ENCODE results near the gene RIPOR3.

The RIPOR3 gene

DNA sequence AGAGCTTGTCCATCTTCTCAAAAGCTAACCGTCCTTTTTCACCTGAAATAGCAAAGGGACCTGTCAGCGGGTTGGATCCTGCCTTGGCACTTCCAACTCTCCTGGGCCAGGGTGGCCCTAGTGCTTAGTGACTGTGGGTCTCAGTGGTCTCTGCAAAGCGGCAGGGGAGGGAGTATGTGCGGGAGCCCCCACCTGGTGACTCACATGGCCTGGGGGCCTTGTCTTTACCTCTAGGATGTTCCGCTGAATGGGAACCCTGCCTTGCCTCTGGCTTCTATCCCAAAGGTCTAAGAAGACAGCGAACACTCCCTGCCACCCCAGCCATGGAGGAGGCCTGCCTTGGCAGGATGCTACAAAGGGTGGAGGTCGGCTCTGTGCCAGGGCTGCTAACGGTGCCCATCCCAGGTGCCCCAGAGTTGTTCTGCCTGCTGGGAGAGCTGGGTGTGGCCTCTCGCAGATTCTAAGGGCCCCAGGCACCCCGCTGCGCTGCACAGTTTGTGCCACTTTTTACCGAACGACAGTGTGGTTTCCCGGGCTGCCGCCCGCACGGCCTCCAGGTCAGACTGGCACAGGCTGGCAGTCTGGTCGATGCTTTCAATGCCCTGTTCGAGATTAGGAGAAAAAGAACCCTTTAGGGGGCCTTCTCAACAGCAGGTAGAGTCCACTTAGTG lies 103.9 kb downstream of the RIPOR3 start:
- H3K4me3 ChIP-seq (ENCODE audit: low read length): no peak overlapping the region
- H3K36me3 ChIP-seq (ENCODE audit: control insufficient read depth, insufficient read depth, low read length): peaks cover 10% of the 10 kb centered on the region; the same call in 1 of the 2 replicates
- no CpG with 5 or more reads among the region's 19 CpGs for WGBS (ENCODE audit: insufficient coverage, insufficient read length)
- H3K4me1 ChIP-seq (ENCODE audit: control insufficient read depth, insufficient read depth, low read length): no peaks in the 10 kb centered on the region
- DNase-seq (ENCODE audit: low read depth, low spot score): no peak
- H3K9me3 ChIP-seq (ENCODE audit: control insufficient read depth, insufficient read depth, low read length): no peaks in the 10 kb centered on the region
- H3K27ac ChIP-seq (ENCODE audit: low read length): no peak overlapping the region
- H3K27me3 ChIP-seq (ENCODE audit: control insufficient read depth, insufficient read depth, low read length): no peaks in the 10 kb centered on the region

DNA sequence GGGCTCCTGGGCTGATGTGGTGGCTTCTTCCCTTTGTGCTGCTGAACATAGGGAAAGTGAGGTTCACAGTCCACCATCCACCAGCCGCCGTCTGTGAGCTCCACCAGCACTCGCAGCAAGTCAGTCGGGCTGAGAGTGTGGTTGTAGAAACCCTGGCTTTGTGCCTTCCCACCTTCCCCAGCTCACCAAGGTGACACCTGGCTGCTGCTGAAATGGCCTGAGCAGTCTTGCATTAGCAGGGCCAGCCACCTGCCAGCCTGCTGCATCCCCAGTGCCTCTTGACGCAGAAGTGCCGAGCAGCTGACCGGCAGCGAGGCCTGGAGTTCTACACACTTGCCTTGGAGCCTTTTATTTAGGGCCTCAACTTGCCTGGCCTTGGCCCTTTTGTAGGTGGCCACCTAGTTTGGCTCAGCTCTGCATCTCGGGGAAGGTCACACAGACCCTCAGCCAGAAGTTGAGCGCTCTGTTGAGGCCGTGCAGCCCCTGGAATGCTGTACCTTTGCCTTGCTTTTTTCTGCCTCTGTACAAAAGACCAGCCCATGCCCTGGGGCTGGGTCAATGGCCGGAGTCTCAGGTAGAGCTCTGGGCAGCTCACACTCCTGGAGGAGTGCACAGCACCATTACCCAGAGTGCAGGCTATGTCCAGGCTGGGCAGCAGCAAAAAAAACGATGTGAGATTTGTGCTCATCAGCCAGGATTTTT lies 104.7 kb downstream of the RIPOR3 start:
- H3K4me1 ChIP-seq (ENCODE audit: control insufficient read depth, insufficient read depth, low read length): no peaks in the 10 kb centered on the region; the same call in 1 of the 2 replicates
- no peaks in the 10 kb centered on the region for H3K27me3 ChIP-seq (ENCODE audit: control insufficient read depth, insufficient read depth, low read length)
- no CpG with 5 or more reads among the region's 13 CpGs for WGBS (ENCODE audit: insufficient coverage, insufficient read length)
- peaks cover 10% of the 10 kb centered on the region; the same call in 1 of the 2 replicates for H3K36me3 ChIP-seq (ENCODE audit: control insufficient read depth, insufficient read depth, low read length)
- H3K4me3 ChIP-seq (ENCODE audit: low read length): no peak overlapping the region
- no peaks in the 10 kb centered on the region for H3K9me3 ChIP-seq (ENCODE audit: control insufficient read depth, insufficient read depth, low read length)
- H3K27ac ChIP-seq (ENCODE audit: low read length): no peak overlapping the region
- no peak for DNase-seq (ENCODE audit: low read depth, low spot score)

DNA sequence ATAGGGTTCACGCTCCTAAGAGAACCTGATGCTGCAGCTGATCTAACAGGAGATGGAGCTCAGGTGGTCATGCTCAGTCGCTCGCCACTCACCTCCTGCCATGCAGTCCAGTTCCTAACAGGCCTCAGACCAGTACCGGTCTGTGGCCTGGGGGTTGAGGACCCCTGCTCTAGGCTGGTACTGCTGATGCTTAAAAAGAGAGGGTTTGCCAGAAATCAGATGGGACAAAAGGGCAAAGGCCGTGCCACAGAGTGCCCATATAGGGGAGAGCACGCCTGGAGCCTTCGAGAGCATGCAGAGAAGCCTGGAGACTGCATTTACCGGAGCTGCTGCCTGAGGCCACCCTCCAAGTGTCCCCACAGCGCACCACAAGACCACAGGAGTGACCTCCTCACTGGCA lies 105.7 kb downstream of the RIPOR3 start:
- no peaks in the 10 kb centered on the region; the same call in 1 of the 2 replicates for H3K4me1 ChIP-seq (ENCODE audit: control insufficient read depth, insufficient read depth, low read length)
- no peak overlapping the region for H3K27ac ChIP-seq (ENCODE audit: low read length)
- WGBS (ENCODE audit: insufficient coverage, insufficient read length): no CpG with 5 or more reads among the region's 9 CpGs

DNA sequence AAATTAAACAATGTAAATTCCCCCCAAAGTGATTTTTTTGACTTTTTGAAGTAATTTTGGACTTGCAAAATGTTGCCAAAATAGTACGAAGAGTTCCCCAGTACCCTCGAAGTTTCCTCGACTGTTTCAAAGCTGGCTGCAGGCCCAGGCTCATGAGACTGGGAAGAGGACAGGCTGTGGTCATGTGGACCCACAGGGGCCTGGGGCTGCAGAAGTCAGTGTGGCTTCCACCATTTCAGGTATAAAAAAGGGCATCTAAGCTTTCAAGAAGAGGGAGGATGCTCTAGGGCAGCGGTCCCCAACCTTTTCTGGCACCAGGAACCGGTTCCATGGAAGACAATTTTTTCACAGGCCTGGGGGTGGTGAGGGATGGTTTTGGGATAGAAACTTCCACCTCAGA lies 106.1 kb downstream of the RIPOR3 start:
- DNase-seq (ENCODE audit: low read depth, low spot score): no peak
- Histone ChIP-seq H3K4me3 (ENCODE audit: low read length) (no peak overlapping the region), H3K4me1 (ENCODE audit: control insufficient read depth, insufficient read depth, low read length) (no peaks in the 10 kb centered on the region; the same call in 1 of the 2 replicates), H3K27me3 (ENCODE audit: control insufficient read depth, insufficient read depth, low read length) (no peaks in the 10 kb centered on the region), H3K9me3 (ENCODE audit: control insufficient read depth, insufficient read depth, low read length) (no peaks in the 10 kb centered on the region), H3K36me3 (ENCODE audit: control insufficient read depth, insufficient read depth, low read length) (peaks cover 16% of the 10 kb centered on the region), H3K27ac (ENCODE audit: low read length) (no peak overlapping the region)
- WGBS (ENCODE audit: insufficient coverage, insufficient read length): no CpG with 5 or more reads among the region's 5 CpGs

More for the DNA sequence above, 105.7 kb downstream of the RIPOR3 start:
- Histone ChIP-seq H3K27me3 (ENCODE audit: control insufficient read depth, insufficient read depth, low read length) (no peaks in the 10 kb centered on the region), H3K4me3 (ENCODE audit: low read length) (no peak overlapping the region), H3K9me3 (ENCODE audit: control insufficient read depth, insufficient read depth, low read length) (no peaks in the 10 kb centered on the region), H3K36me3 (ENCODE audit: control insufficient read depth, insufficient read depth, low read length) (peaks cover 16% of the 10 kb centered on the region)
- DNase-seq (ENCODE audit: low read depth, low spot score): no peak

- Histone ChIP-seq H3K27ac (ENCODE audit: low read length) (no peak overlapping the region), H3K9me3 (ENCODE audit: control insufficient read depth, insufficient read depth, low read length) (no peaks in the 10 kb centered on the region), H3K4me3 (ENCODE audit: low read length) (no peak overlapping the region), H3K4me1 (ENCODE audit: control insufficient read depth, insufficient read depth, low read length) (no peaks in the 10 kb centered on the region; the same call in 1 of the 2 replicates), H3K36me3 (ENCODE audit: control insufficient read depth, insufficient read depth, low read length) (peaks cover 17% of the 10 kb centered on the region), H3K27me3 (ENCODE audit: control insufficient read depth, insufficient read depth, low read length) (no peaks in the 10 kb centered on the region)
- no CpG with 5 or more reads among the region's 2 CpGs for WGBS (ENCODE audit: insufficient coverage, insufficient read length)
- DNase-seq (ENCODE audit: low read depth, low spot score): no peak
Measured at GRCh38 chr20:50584687-50585086, 106.7 kb downstream of the RIPOR3 start.

DNA sequence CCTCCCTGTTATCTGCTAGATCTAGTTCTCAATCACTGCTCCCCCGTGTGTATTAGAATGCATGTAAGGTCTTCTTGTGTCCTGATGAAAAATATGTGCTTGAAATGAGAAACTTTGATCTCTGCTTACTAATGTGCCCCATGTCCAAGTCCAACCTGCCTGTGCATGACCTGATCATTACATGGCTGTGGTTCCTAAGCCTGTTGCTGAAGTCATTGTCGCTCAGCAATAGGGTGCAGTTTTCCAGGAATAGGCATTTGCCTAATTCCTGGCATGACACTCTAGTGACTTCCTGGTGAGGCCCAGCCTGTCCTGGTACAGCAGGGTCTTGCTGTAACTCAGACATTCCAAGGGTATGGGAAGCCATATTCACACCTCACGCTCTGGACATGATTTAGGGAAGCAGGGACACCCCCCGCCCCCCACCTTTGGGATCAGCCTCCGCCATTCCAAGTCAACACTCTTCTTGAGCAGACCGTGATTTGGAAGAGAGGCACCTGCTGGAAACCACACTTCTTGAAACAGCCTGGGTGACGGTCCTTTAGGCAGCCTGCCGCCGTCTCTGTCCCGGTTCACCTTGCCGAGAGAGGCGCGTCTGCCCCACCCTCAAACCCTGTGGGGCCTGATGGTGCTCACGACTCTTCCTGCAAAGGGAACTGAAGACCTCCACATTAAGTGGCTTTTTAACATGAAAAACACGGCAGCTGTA lies 107.7 kb downstream of the RIPOR3 start:
- DNase-seq (ENCODE audit: low read depth, low spot score): no peak
- Histone ChIP-seq H3K27ac (ENCODE audit: low read length) (no peak overlapping the region), H3K36me3 (ENCODE audit: control insufficient read depth, insufficient read depth, low read length) (peaks cover 21% of the 10 kb centered on the region), H3K4me1 (ENCODE audit: control insufficient read depth, insufficient read depth, low read length) (no peaks in the 10 kb centered on the region; the same call in 1 of the 2 replicates), H3K27me3 (ENCODE audit: control insufficient read depth, insufficient read depth, low read length) (no peaks in the 10 kb centered on the region), H3K4me3 (ENCODE audit: low read length) (no peak overlapping the region), H3K9me3 (ENCODE audit: control insufficient read depth, insufficient read depth, low read length) (no peaks in the 10 kb centered on the region)
- no CpG with 5 or more reads among the region's 15 CpGs for WGBS (ENCODE audit: insufficient coverage, insufficient read length)

DNA sequence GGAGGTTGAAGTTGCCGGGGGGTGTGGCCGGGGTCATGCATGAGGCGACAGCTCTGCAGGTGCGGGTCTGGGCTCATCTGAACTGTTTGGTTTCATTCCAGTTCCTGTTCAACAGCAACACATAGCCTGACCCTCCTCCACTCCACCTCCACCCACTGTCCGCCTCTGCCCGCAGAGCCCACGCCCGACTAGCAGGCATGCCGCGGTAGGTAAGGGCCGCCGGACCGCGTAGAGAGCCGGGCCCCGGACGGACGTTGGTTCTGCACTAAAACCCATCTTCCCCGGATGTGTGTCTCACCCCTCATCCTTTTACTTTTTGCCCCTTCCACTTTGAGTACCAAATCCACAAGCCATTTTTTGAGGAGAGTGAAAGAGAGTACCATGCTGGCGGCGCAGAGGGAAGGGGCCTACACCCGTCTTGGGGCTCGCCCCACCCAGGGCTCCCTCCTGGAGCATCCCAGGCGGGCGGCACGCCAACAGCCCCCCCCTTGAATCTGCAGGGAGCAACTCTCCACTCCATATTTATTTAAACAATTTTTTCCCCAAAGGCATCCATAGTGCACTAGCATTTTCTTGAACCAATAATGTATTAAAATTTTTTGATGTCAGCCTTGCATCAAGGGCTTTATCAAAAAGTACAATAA lies 108.6 kb downstream of the RIPOR3 start:
- Histone ChIP-seq H3K27ac (ENCODE audit: low read length) (no peak overlapping the region), H3K36me3 (ENCODE audit: control insufficient read depth, insufficient read depth, low read length) (peaks cover 24% of the 10 kb centered on the region)

GRCh38 chr20:50582092-50582491 lies 109.2 kb downstream of the RIPOR3 start:
- H3K4me1 ChIP-seq (ENCODE audit: control insufficient read depth, insufficient read depth, low read length): no peaks in the 10 kb centered on the region; the same call in 1 of the 2 replicates
- H3K36me3 ChIP-seq (ENCODE audit: control insufficient read depth, insufficient read depth, low read length): peaks cover 27% of the 10 kb centered on the region
- no peaks in the 10 kb centered on the region for H3K9me3 ChIP-seq (ENCODE audit: control insufficient read depth, insufficient read depth, low read length)
- H3K27ac ChIP-seq (ENCODE audit: low read length): no peak overlapping the region
- WGBS (ENCODE audit: insufficient coverage, insufficient read length): no CpG with 5 or more reads among the region's 6 CpGs
- no peaks in the 10 kb centered on the region for H3K27me3 ChIP-seq (ENCODE audit: control insufficient read depth, insufficient read depth, low read length)
- no peak for DNase-seq (ENCODE audit: low read depth, low spot score)
- no peak overlapping the region; the same call in 1 of the 2 replicates for H3K4me3 ChIP-seq (ENCODE audit: low read length)

More for the DNA sequence above, 108.6 kb downstream of the RIPOR3 start:
- Histone ChIP-seq H3K27me3 (ENCODE audit: control insufficient read depth, insufficient read depth, low read length) (no peaks in the 10 kb centered on the region), H3K9me3 (ENCODE audit: control insufficient read depth, insufficient read depth, low read length) (no peaks in the 10 kb centered on the region), H3K4me3 (ENCODE audit: low read length) (no peak overlapping the region), H3K4me1 (ENCODE audit: control insufficient read depth, insufficient read depth, low read length) (no peaks in the 10 kb centered on the region; the same call in 1 of the 2 replicates)
- WGBS (ENCODE audit: insufficient coverage, insufficient read length): no CpG with 5 or more reads among the region's 26 CpGs
- no peak for DNase-seq (ENCODE audit: low read depth, low spot score)

DNA sequence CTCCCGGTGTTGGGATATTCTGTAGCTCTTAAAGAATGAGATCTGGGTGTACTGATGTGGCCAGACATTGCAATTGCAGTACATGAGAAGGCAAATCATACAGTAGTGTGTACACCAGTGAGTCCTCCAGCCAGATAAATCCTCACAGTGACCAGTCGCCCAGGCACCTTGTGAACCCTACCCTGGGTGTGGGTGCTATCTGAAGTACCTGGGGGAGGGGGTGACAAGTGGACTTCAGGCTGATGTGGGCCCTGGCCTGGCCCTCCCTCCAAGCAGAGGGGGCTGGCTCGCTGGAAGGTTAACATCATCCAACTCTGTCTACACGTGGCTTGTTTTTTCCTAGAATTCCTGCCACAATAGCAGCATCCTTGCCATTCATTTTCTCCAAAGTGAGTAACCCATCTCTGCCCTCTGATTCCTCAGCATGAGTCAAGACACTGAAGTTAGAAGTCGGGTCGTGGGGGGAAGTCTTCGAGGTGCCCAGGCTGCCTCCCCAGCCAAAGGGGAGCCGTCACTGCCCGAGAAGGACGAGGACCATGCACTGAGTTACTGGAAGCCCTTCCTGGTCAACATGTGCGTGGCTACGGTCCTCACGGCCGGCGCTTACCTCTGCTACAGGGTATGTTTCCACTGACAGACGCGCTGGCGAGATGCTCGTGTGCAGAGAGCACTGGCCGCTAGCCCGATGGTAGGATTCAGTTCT lies 110.3 kb downstream of the RIPOR3 start:
- Histone ChIP-seq H3K4me3 (ENCODE audit: low read length) (no peak overlapping the region), H3K27ac (ENCODE audit: low read length) (no peak overlapping the region), H3K27me3 (ENCODE audit: control insufficient read depth, insufficient read depth, low read length) (no peaks in the 10 kb centered on the region), H3K9me3 (ENCODE audit: control insufficient read depth, insufficient read depth, low read length) (no peaks in the 10 kb centered on the region), H3K36me3 (ENCODE audit: control insufficient read depth, insufficient read depth, low read length) (peaks cover 21% of the 10 kb centered on the region), H3K4me1 (ENCODE audit: control insufficient read depth, insufficient read depth, low read length) (no peaks in the 10 kb centered on the region; the same call in 1 of the 2 replicates)
- no CpG with 5 or more reads among the region's 21 CpGs for WGBS (ENCODE audit: insufficient coverage, insufficient read length)
- DNase-seq (ENCODE audit: low read depth, low spot score): no peak

All from iPS DF 6.9 (cell line).